ENCODE data around the gene RNASEH2C. TPM values are rescaled to one million over a fixed set of nuclear protein-coding genes. Genes with fewer than 3 reads are reported as not detected.
"Not testable (repeated sequence)": the region's sequence is repeated elsewhere in the genome, so short reads cannot be mapped to it uniquely, and the experiment has no call there.

The RNASEH2C gene
- total RNA-seq, 1 experiment from 2014 or later, result 47.3 TPM

GRCh38 chr11:65685981-65686380, 34.6 kb downstream of the RNASEH2C start:
- no peak for DNase-seq (ENCODE audit: low spot score)

- DNase-seq (ENCODE audit: low spot score), result not testable (repeated sequence)
Observed at GRCh38 chr11:65683480-65683879, 37.1 kb downstream of the RNASEH2C start.

- no peak for DNase-seq (ENCODE audit: low spot score)
Observed at GRCh38 chr11:65680192-65680743, 40.3 kb downstream of the RNASEH2C start.

- DNase-seq (ENCODE audit: low spot score), result no peak
Observed at GRCh38 chr11:65672982-65673381, 47.6 kb downstream of the RNASEH2C start.

- DNase-seq (ENCODE audit: low spot score), result no peak
Observed at GRCh38 chr11:65672180-65672860, 48.3 kb downstream of the RNASEH2C start.

Small RNA genes lying within 50 kb of the gene (small RNA-seq; reads per million reads assigned to genes)
- gene RN7SL309P, result not detected

Other genes with a start within 250 kb of the RNASEH2C start
- 1,827 and 2,040 TPM in 2 replicates for gene MALAT1, start 221.8 kb downstream of the RNASEH2C start, total RNA-seq (2014; rRNA removed; shearing (Covaris generic))
- 177 and 182 TPM in 2 replicates for gene SCYL1, start 195.7 kb downstream of the RNASEH2C start, total RNA-seq (2014; rRNA removed; shearing (Covaris generic))
- gene LTBP3, start 162.4 kb downstream of the RNASEH2C start, total RNA-seq (2014; rRNA removed; shearing (Covaris generic)), result 146 and 164 TPM in 2 replicates
- gene ZNRD2, start 150.3 kb downstream of the RNASEH2C start, total RNA-seq (2014; rRNA removed; shearing (Covaris generic)), result 137 and 158 TPM in 2 replicates
- gene FAM89B, start 148.3 kb downstream of the RNASEH2C start, total RNA-seq (2014; rRNA removed; shearing (Covaris generic)), result 122 and 127 TPM in 2 replicates
- gene EHBP1L1, start 144.7 kb downstream of the RNASEH2C start, total RNA-seq (2014; rRNA removed; shearing (Covaris generic)), result 125 and 149 TPM in 2 replicates
- 1.2 and 2.5 TPM in 2 replicates for gene KCNK7, start 125.0 kb downstream of the RNASEH2C start, total RNA-seq (2014; rRNA removed; shearing (Covaris generic))
- 129 and 134 TPM in 2 replicates for gene MAP3K11, start 106.6 kb downstream of the RNASEH2C start, total RNA-seq (2014; rRNA removed; shearing (Covaris generic))
- gene PCNX3, start 105.0 kb downstream of the RNASEH2C start, total RNA-seq (2014; rRNA removed; shearing (Covaris generic)), result 87.6 and 102 TPM in 2 replicates
- gene SIPA1, start 82.7 kb downstream of the RNASEH2C start, total RNA-seq (2014; rRNA removed; shearing (Covaris generic)), result 79.1 and 95.3 TPM in 2 replicates
- 87.3 and 112 TPM in 2 replicates for gene RELA, start 57.9 kb downstream of the RNASEH2C start, total RNA-seq (2014; rRNA removed; shearing (Covaris generic))
- 106 and 112 TPM in 2 replicates for gene KAT5, start 8.5 kb downstream of the RNASEH2C start, total RNA-seq (2014; rRNA removed; shearing (Covaris generic))
- gene AP5B1, start 60.2 kb upstream of the RNASEH2C start, total RNA-seq (2014; rRNA removed; shearing (Covaris generic)), result 18.2 and 20.2 TPM in 2 replicates
- gene OVOL1, start 66.3 kb upstream of the RNASEH2C start, total RNA-seq (2014; rRNA removed; shearing (Covaris generic)), result 42.2 and 42.8 TPM in 2 replicates
- not detected in 2 replicates for gene SNX32, start 113.2 kb upstream of the RNASEH2C start, total RNA-seq (2014; rRNA removed; shearing (Covaris generic))
- gene CFL1, start 137.4 kb upstream of the RNASEH2C start, total RNA-seq (2014; rRNA removed; shearing (Covaris generic)), result 2,410 and 2,611 TPM in 2 replicates
- gene MUS81, start 139.6 kb upstream of the RNASEH2C start, total RNA-seq (2014; rRNA removed; shearing (Covaris generic)), result 118 and 143 TPM in 2 replicates
- 1.2 and 1.6 TPM in 2 replicates for gene EFEMP2, start 152.0 kb upstream of the RNASEH2C start, total RNA-seq (2014; rRNA removed; shearing (Covaris generic))
- not detected in 2 replicates for gene CTSW, start 159.0 kb upstream of the RNASEH2C start, total RNA-seq (2014; rRNA removed; shearing (Covaris generic))
- gene FIBP, start 167.7 kb upstream of the RNASEH2C start, total RNA-seq (2014; rRNA removed; shearing (Covaris generic)), result 302 and 303 TPM in 2 replicates
- gene CCDC85B, start 169.9 kb upstream of the RNASEH2C start, total RNA-seq (2014; rRNA removed; shearing (Covaris generic)), result 148 and 155 TPM in 2 replicates
- 123 and 140 TPM in 2 replicates for gene FOSL1, start 179.6 kb upstream of the RNASEH2C start, total RNA-seq (2014; rRNA removed; shearing (Covaris generic))
- gene C11orf68, start 198.3 kb upstream of the RNASEH2C start, total RNA-seq (2014; rRNA removed; shearing (Covaris generic)), result 21.7 and 24.5 TPM in 2 replicates
- gene DRAP1, start 198.6 kb upstream of the RNASEH2C start, total RNA-seq (2014; rRNA removed; shearing (Covaris generic)), result 208 and 228 TPM in 2 replicates
- gene TSGA10IP, start 224.7 kb upstream of the RNASEH2C start, total RNA-seq (2014; rRNA removed; shearing (Covaris generic)), result not detected in 2 replicates
- gene SART1, start 240.9 kb upstream of the RNASEH2C start, total RNA-seq (2014; rRNA removed; shearing (Covaris generic)), result 86.1 and 106 TPM in 2 replicates